HG03439 (cell line): ENCODE measurements around the gene SLC22A23.

Source experiments
- ATAC-seq: cut with Tn5 transposase; IDR thresholded peaks from one replicate; pipeline ENCODE4 v1.9.1; 2021; ENCODE audit warnings: mild to moderate bottlenecking, moderate library complexity; ENCODE audit not compliant: unreplicated experiment

The SLC22A23 gene

GRCh38 chr6:3444276-3445088, 12.4 kb downstream of the SLC22A23 start:
- ATAC-seq: no peak

GRCh38 chr6:3443221-3443515, 13.7 kb downstream of the SLC22A23 start:
- no peak for ATAC-seq

GRCh38 chr6:3442431-3443220, 14.2 kb downstream of the SLC22A23 start:
- no peak for ATAC-seq

- no peak for ATAC-seq
These were observed 15.9 kb downstream of the SLC22A23 start for GRCh38 chr6:3440911-3441310.

- ATAC-seq: no peak
These were observed 16.9 kb downstream of the SLC22A23 start for GRCh38 chr6:3439961-3440360.

- no peak for ATAC-seq
These were observed 18.4 kb downstream of the SLC22A23 start for GRCh38 chr6:3438190-3439167.

- ATAC-seq: no peak
These were observed 23.8 kb downstream of the SLC22A23 start for GRCh38 chr6:3433005-3433404.

- no peak for ATAC-seq
These were observed 24.4 kb downstream of the SLC22A23 start for GRCh38 chr6:3432416-3432815.

GRCh38 chr6:3431994-3432393, 24.9 kb downstream of the SLC22A23 start:
- ATAC-seq: no peak

GRCh38 chr6:3429211-3429610, 27.6 kb downstream of the SLC22A23 start:
- no peak for ATAC-seq

GRCh38 chr6:3428700-3429099, 28.1 kb downstream of the SLC22A23 start:
- no peak for ATAC-seq

GRCh38 chr6:3428247-3428646, 28.6 kb downstream of the SLC22A23 start:
- no peak for ATAC-seq

GRCh38 chr6:3427687-3428085, 29.2 kb downstream of the SLC22A23 start:
- no peak for ATAC-seq

GRCh38 chr6:3426927-3427686, 29.7 kb downstream of the SLC22A23 start:
- no peak for ATAC-seq

GRCh38 chr6:3426091-3426926, 30.5 kb downstream of the SLC22A23 start:
- ATAC-seq: no peak

GRCh38 chr6:3425574-3425973, 31.3 kb downstream of the SLC22A23 start:
- no peak for ATAC-seq

GRCh38 chr6:3424185-3424927, 32.5 kb downstream of the SLC22A23 start:
- ATAC-seq: no peak

GRCh38 chr6:3423439-3424184, 33.2 kb downstream of the SLC22A23 start:
- no peak for ATAC-seq
